ENCODE measurements around the gene ERICH2.
A peak's percentile ranks its signal among the peaks of the same experiment; 100 is the strongest.

ERICH2 gene

GRCh38 chr2:170817093-170818035 lies 47.2 kb downstream of the ERICH2 start:
- Histone ChIP-seq H3K27ac (peak overlapping the region; percentile 10 to 58), H3K4me3 (peak overlapping the region; percentile 68)
- TF ChIP-seq CTCF (IDR thresholded peaks at IDR 0.05): no peak
- no peak for DNase-seq (ENCODE audit: low spot score)

- no peak for TF ChIP-seq CTCF (IDR thresholded peaks at IDR 0.05)
- Histone ChIP-seq H3K27ac (peak overlapping the region in 1 of 2 donors; percentile 58), H3K4me3 (peak overlapping the region; percentile 68)
- DNase-seq (ENCODE audit: low spot score): no peak
These were observed 48.0 kb downstream of the ERICH2 start for GRCh38 chr2:170818036-170818751.

- peak overlapping the region; percentile 68 for H3K4me3 ChIP-seq
- no peak for TF ChIP-seq CTCF (IDR thresholded peaks at IDR 0.05)
- no peak overlapping the region for H3K27ac ChIP-seq
- no peak for DNase-seq (ENCODE audit: low spot score)
These were observed 48.7 kb downstream of the ERICH2 start for GRCh38 chr2:170818752-170819470.

- Histone ChIP-seq H3K27ac (no peak overlapping the region), H3K4me3 (peak overlapping the region; percentile 65)
- no peak for TF ChIP-seq CTCF (IDR thresholded peaks at IDR 0.05)
- DNase-seq (ENCODE audit: low spot score): no peak
These were observed 49.8 kb downstream of the ERICH2 start for GRCh38 chr2:170819680-170820664.

GRCh38 chr2:170820757-170821530 lies 50.8 kb downstream of the ERICH2 start:
- no peak for TF ChIP-seq CTCF (IDR thresholded peaks at IDR 0.05)
- no peak overlapping the region for H3K27ac ChIP-seq
- no peak for DNase-seq (ENCODE audit: low spot score)
- H3K4me3 ChIP-seq: peak overlapping the region; percentile 65
